ENCODE data around the gene PNMA6E. TPM values are rescaled to one million over a fixed set of nuclear protein-coding genes. Genes with fewer than 3 reads are reported as not detected.

The PNMA6E gene
- polyA plus RNA-seq, 1 experiment: not detected

- POLR2A ChIA-PET: no interaction called here
- no peak for TF ChIP-seq CTCF (IDR thresholded peaks at IDR 0.05; ENCODE audit: low read depth, low read length)
- no peak overlapping the region for H3K27ac ChIP-seq (ENCODE audit: low read depth, low read length)
- H3K4me3 ChIP-seq (ENCODE audit: low read depth, low read length): no peak overlapping the region
- peaks cover 9% of the 10 kb centered on the region for H3K27me3 ChIP-seq (ENCODE audit: control insufficient read depth, insufficient read depth, low read length)
- no peaks in the 10 kb centered on the region for H3K9me3 ChIP-seq (ENCODE audit: control insufficient read depth, insufficient read depth, low read length)
- no peak for DNase-seq (ENCODE audit: low read depth, low spot score)
- CTCF ChIA-PET: no interaction called here
Observed at GRCh38 chrX:153411988-153412574, 10.9 kb upstream of the PNMA6E start.

- no peak within 1 kb of the TSS for H3K27ac ChIP-seq (ENCODE audit: low read depth, low read length)
- ChIA-PET CTCF (no interaction called here), POLR2A (no interaction called here)
- peaks cover 6% of the 10 kb centered on the region for H3K27me3 ChIP-seq (ENCODE audit: control insufficient read depth, insufficient read depth, low read length)
- no peaks in the 10 kb centered on the region for H3K9me3 ChIP-seq (ENCODE audit: control insufficient read depth, insufficient read depth, low read length)
- no peak for TF ChIP-seq CTCF (IDR thresholded peaks at IDR 0.05; ENCODE audit: low read depth, low read length)
- DNase-seq (ENCODE audit: low read depth, low spot score): no peak
- peak within 1 kb of the TSS; percentile 25; the same call in 1 of the 2 replicates for H3K4me3 ChIP-seq (ENCODE audit: low read depth, low read length)
Observed at GRCh38 chrX:153411255-153411987, 10.3 kb upstream of the PNMA6E start, which contains the start of gene ZFP92. Gene ZFP92, plus strand, starts transcription at chrX:153411472. Its CDS starts 6,851 bp downstream, at chrX:153418323.

GRCh38 chrX:153410888-153411254, 9.7 kb upstream of the PNMA6E start:
- H3K9me3 ChIP-seq (ENCODE audit: control insufficient read depth, insufficient read depth, low read length): no peaks in the 10 kb centered on the region
- CTCF ChIA-PET: no interaction called here
- no peak overlapping the region for H3K4me3 ChIP-seq (ENCODE audit: low read depth, low read length)
- TF ChIP-seq CTCF (IDR thresholded peaks at IDR 0.05; ENCODE audit: low read depth, low read length): no peak
- H3K27me3 ChIP-seq (ENCODE audit: control insufficient read depth, insufficient read depth, low read length): peaks cover 5% of the 10 kb centered on the region
- no peak overlapping the region for H3K27ac ChIP-seq (ENCODE audit: low read depth, low read length)
- no peak for DNase-seq (ENCODE audit: low read depth, low spot score)
- POLR2A ChIA-PET: no interaction called here

- no peaks in the 10 kb centered on the region for H3K9me3 ChIP-seq (ENCODE audit: control insufficient read depth, insufficient read depth, low read length)
- peaks cover 5% of the 10 kb centered on the region for H3K27me3 ChIP-seq (ENCODE audit: control insufficient read depth, insufficient read depth, low read length)
- CTCF ChIA-PET: no interaction called here
- POLR2A ChIA-PET: no interaction called here
- no peak for DNase-seq (ENCODE audit: low read depth, low spot score)
- H3K4me3 ChIP-seq (ENCODE audit: low read depth, low read length): no peak overlapping the region
- TF ChIP-seq CTCF (IDR thresholded peaks at IDR 0.05; ENCODE audit: low read depth, low read length): no peak
- no peak overlapping the region for H3K27ac ChIP-seq (ENCODE audit: low read depth, low read length)
Observed at GRCh38 chrX:153410373-153410772, 9.2 kb upstream of the PNMA6E start.

GRCh38 chrX:153409414-153410101, 8.4 kb upstream of the PNMA6E start:
- ChIA-PET POLR2A (no interaction called here), CTCF (no interaction called here)
- no peak for TF ChIP-seq CTCF (IDR thresholded peaks at IDR 0.05; ENCODE audit: low read depth, low read length)
- Histone ChIP-seq H3K9me3 (ENCODE audit: control insufficient read depth, insufficient read depth, low read length) (no peaks in the 10 kb centered on the region), H3K4me3 (ENCODE audit: low read depth, low read length) (no peak overlapping the region), H3K27ac (ENCODE audit: low read depth, low read length) (no peak overlapping the region), H3K27me3 (ENCODE audit: control insufficient read depth, insufficient read depth, low read length) (peaks cover 5% of the 10 kb centered on the region)
- no peak for DNase-seq (ENCODE audit: low read depth, low spot score)

Data from AG04450 (cell line).